Measurements from ENCODE around the gene SARM1. TPM values are rescaled to one million over a fixed set of nuclear protein-coding genes. Genes with fewer than 3 reads are reported as not detected.

The SARM1 gene
- total RNA-seq, 1 experiment from 2014 or later, result 17.4 TPM

DNA sequence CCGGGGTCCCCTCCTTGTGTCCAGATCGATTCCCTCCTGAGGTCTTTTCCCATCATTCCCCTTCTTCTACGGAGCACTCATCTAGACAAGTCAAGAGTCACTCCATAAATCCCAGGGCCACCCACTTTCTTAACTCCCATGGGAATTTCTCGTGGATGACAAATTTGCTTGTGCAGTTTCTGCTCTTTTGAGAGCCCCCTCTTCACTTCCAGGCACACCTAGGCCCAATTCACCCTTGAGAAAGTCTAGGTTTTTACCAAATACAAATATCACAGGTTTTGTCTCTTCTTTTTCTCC lies 13.6 kb upstream of the SARM1 start:
- no TSS peak for BruUV-seq (replicated peaks)
- intact Hi-C loops (cut with micrococcal nuclease; ENCODE audit: unreplicated experiment) (no loop called here), in situ Hi-C loops (cut with HindIII; ENCODE audit: low pct_unique_long_range_greater_than_20kb, low sequenced_read_pairs) (no loop called here)
- H3K27ac ChIP-seq (ENCODE audit: low read length), result peak overlapping the region; percentile 97
- DNase-seq (ENCODE audit: low read depth, low spot score) (no peak), ATAC-seq (no peak)
- H3K27me3 ChIP-seq (ENCODE audit: control insufficient read depth, insufficient read depth, low read length), result no peaks in the 10 kb centered on the region
- ChIA-PET CTCF (no interaction called here), POLR2A (interaction anchor here (0.7 to 1.5 kb wide), 5 partner anchors 9 to 27 kb away, joined by 3 to 9 read pairs (median 4); partner anchors contain the start of genes IFT20, TNFAIP1 and VTN)
- peak overlapping the region; percentile 96 to 100 for H3K4me3 ChIP-seq (ENCODE audit: low read depth in 2 of 2, low read length in 2 of 2)
- H3K4me1 ChIP-seq (ENCODE audit: control insufficient read depth, insufficient read depth, low read length), result peaks cover 18% of the 10 kb centered on the region
- peaks cover 15% of the 10 kb centered on the region for H3K36me3 ChIP-seq (ENCODE audit: control insufficient read depth, insufficient read depth, low read length)
- no peak for TF ChIP-seq TCF7L2 (IDR thresholded peaks at IDR 0.05; ENCODE audit: low read depth, low read length)
- no peaks in the 10 kb centered on the region for H3K9me3 ChIP-seq (ENCODE audit: control insufficient read depth, insufficient read depth, low read depth, low read length)

DNA sequence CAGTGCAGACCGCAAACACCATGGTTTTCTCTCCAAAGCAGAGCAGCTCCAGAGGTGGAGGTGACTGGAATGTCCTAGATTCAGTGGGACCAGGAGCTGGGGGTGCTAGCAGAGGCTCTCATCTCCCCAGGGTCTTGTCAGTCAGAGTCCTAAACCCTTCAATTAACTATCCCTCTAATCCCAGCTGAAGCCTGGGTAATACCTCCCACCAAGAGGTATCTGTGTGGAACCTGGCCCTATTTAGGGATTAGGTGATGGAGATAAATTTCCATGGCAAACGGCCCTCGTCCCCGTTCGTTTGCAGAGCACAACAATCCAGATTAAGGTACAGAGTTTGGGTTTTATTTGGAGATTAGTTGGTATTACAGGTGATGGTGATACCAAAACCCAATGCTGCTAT lies 8.3 kb upstream of the SARM1 start:
- peaks cover 4% of the 10 kb centered on the region for H3K36me3 ChIP-seq (ENCODE audit: control insufficient read depth, insufficient read depth, low read length)
- no peak for ATAC-seq
- H3K27ac ChIP-seq (ENCODE audit: low read length), result no peak overlapping the region
- intact Hi-C loops (cut with micrococcal nuclease; ENCODE audit: unreplicated experiment) (no loop called here), in situ Hi-C loops (cut with HindIII; ENCODE audit: low pct_unique_long_range_greater_than_20kb, low sequenced_read_pairs) (no loop called here)
- peaks cover 5% of the 10 kb centered on the region for H3K4me1 ChIP-seq (ENCODE audit: control insufficient read depth, insufficient read depth, low read length)
- no peaks in the 10 kb centered on the region for H3K9me3 ChIP-seq (ENCODE audit: control insufficient read depth, insufficient read depth, low read depth, low read length)
- ChIA-PET CTCF (no interaction called here), POLR2A (no interaction called here)
- no peak for TF ChIP-seq TCF7L2 (IDR thresholded peaks at IDR 0.05; ENCODE audit: low read depth, low read length)
- no peak for TF ChIP-seq POLR2AphosphoS5 (IDR thresholded peaks at IDR 0.05; ENCODE audit: low read depth, low read length)
- no peak for TF ChIP-seq SIN3A (IDR thresholded peaks at IDR 0.05; ENCODE audit: borderline replicate concordance, insufficient read depth, low read depth, low read length)
- TF ChIP-seq, protein P1, sequence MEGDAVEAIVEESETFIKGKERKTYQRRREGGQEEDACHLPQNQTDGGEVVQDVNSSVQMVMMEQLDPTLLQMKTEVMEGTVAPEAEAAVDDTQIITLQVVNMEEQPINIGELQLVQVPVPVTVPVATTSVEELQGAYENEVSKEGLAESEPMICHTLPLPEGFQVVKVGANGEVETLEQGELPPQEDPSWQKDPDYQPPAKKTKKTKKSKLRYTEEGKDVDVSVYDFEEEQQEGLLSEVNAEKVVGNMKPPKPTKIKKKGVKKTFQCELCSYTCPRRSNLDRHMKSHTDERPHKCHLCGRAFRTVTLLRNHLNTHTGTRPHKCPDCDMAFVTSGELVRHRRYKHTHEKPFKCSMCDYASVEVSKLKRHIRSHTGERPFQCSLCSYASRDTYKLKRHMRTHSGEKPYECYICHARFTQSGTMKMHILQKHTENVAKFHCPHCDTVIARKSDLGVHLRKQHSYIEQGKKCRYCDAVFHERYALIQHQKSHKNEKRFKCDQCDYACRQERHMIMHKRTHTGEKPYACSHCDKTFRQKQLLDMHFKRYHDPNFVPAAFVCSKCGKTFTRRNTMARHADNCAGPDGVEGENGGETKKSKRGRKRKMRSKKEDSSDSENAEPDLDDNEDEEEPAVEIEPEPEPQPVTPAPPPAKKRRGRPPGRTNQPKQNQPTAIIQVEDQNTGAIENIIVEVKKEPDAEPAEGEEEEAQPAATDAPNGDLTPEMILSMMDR (IDR thresholded peaks at IDR 0.05), result no peak
- TF ChIP-seq, protein P2, sequence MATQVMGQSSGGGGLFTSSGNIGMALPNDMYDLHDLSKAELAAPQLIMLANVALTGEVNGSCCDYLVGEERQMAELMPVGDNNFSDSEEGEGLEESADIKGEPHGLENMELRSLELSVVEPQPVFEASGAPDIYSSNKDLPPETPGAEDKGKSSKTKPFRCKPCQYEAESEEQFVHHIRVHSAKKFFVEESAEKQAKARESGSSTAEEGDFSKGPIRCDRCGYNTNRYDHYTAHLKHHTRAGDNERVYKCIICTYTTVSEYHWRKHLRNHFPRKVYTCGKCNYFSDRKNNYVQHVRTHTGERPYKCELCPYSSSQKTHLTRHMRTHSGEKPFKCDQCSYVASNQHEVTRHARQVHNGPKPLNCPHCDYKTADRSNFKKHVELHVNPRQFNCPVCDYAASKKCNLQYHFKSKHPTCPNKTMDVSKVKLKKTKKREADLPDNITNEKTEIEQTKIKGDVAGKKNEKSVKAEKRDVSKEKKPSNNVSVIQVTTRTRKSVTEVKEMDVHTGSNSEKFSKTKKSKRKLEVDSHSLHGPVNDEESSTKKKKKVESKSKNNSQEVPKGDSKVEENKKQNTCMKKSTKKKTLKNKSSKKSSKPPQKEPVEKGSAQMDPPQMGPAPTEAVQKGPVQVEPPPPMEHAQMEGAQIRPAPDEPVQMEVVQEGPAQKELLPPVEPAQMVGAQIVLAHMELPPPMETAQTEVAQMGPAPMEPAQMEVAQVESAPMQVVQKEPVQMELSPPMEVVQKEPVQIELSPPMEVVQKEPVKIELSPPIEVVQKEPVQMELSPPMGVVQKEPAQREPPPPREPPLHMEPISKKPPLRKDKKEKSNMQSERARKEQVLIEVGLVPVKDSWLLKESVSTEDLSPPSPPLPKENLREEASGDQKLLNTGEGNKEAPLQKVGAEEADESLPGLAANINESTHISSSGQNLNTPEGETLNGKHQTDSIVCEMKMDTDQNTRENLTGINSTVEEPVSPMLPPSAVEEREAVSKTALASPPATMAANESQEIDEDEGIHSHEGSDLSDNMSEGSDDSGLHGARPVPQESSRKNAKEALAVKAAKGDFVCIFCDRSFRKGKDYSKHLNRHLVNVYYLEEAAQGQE (IDR thresholded peaks at IDR 0.05; ENCODE audit: insufficient read depth in 1 of 2, low read depth in 2 of 2, low read length in 1 of 2), result no peak
- BruUV-seq (replicated peaks), result no TSS peak
- H3K27me3 ChIP-seq (ENCODE audit: control insufficient read depth, insufficient read depth, low read length), result no peaks in the 10 kb centered on the region
- no peak overlapping the region for H3K4me3 ChIP-seq (ENCODE audit: low read depth in 2 of 2, low read length in 2 of 2)
- DNase-seq (ENCODE audit: low read depth, low spot score), result no peak

DNA sequence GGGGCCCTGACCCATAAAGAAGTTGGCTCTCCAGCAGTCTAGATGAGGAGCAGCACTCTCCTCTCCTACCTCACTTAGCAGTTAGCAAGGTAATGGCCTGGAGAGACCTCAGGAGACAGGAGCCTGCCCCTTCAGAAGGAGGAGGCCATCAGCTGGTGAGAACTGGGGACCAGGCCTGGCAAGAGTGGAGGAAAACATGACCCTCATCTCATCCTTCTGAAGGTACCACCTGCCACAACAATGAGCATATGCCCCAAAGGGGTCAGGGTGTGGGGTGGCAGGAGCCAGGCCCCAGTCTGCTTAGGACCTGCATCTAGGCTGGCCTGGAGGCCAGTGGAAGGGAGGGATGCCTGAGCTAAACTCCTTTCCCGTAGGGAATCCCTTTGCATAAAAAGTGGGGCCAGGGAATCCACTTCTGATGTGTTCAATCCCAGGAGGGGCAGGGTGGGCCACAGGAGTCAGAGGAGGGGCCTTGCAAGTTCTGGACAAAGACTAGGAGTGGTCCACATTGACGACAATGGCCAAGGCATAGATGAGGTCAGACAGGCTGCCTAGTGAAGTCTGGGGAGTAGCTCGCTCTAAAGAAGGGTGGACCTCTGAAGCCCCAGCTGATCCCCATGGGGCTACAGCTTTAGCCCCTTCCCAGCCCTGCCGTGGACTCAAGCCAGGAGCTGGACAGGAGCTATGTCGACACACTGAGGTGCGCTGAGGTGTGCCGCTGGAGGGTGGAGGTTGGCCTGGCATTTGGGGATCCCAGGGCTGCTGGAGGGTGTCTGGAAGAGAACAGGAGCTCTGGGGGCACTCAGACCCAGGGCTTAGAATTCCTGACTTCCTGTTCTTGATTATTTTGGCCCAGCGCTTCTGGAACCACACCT lies 7.5 kb upstream of the SARM1 start:
- no TSS peak for BruUV-seq (replicated peaks)
- CTCF ChIA-PET, result no interaction called here

More for the DNA sequence above, 7.5 kb upstream of the SARM1 start:
- ATAC-seq (no peak), DNase-seq (ENCODE audit: low read depth, low spot score) (no peak)
- POLR2A ChIA-PET, result no interaction called here
- TF ChIP-seq POLR2AphosphoS5 (IDR thresholded peaks at IDR 0.05; ENCODE audit: low read depth, low read length), result no peak
- intact Hi-C loops (cut with micrococcal nuclease; ENCODE audit: unreplicated experiment), result no loop called here
- Histone ChIP-seq H3K27me3 (ENCODE audit: control insufficient read depth, insufficient read depth, low read length) (no peaks in the 10 kb centered on the region), H3K4me3 (ENCODE audit: low read depth in 2 of 2, low read length in 2 of 2) (no peak overlapping the region), H3K27ac (ENCODE audit: low read length) (no peak overlapping the region), H3K36me3 (ENCODE audit: control insufficient read depth, insufficient read depth, low read length) (peaks cover 4% of the 10 kb centered on the region), H3K4me1 (ENCODE audit: control insufficient read depth, insufficient read depth, low read length) (no peaks in the 10 kb centered on the region), H3K9me3 (ENCODE audit: control insufficient read depth, insufficient read depth, low read depth, low read length) (no peaks in the 10 kb centered on the region)
- in situ Hi-C loops (cut with HindIII; ENCODE audit: low pct_unique_long_range_greater_than_20kb, low sequenced_read_pairs), result no loop called here

All from Panc1 (cell line).